ENCODE data around the gene ICAM4. TPM values are rescaled to one million over a fixed set of nuclear protein-coding genes. Genes with fewer than 3 reads are reported as not detected.
A peak's percentile ranks its signal among the peaks of the same experiment; 100 is the strongest.

ICAM4 gene
- total and polyA plus RNA-seq, 5 donors from 2014 or later = 0.20 to 0.67 (median 0.44) TPM

- Mint-ChIP-seq H3K27ac (no peak overlapping the region), H3K36me3 (peaks cover 27% of the 10 kb centered on the region), H3K4me3 (peak overlapping the region; percentile 66 to 94 (median 84)), H3K9me3 (peaks cover 0 to 1% (median 0%) of the 10 kb centered on the region in 7 donors), H3K27me3 (no peaks in the 10 kb centered on the region), H3K4me1 (peaks cover 2 to 33% (median 15%) of the 10 kb centered on the region in 4 donors)
- peak; percentile 74 to 77 for ATAC-seq (ENCODE audit: low read depth in 2 of 2)
- peak overlapping the region; percentile 76 for H3K27ac ChIP-seq (ENCODE audit: insufficient read depth, low read length, poor library complexity, severe bottlenecking)
- no peaks in the 10 kb centered on the region for H3K27me3 ChIP-seq (ENCODE audit: control insufficient read depth, insufficient read depth, low read length)
- no peak overlapping the region for H3K4me3 ChIP-seq (ENCODE audit: low read depth, low read length)
- peaks cover 32% of the 10 kb centered on the region for H3K36me3 ChIP-seq (ENCODE audit: control insufficient read depth, insufficient read depth, low read length)
- H3K4me1 ChIP-seq (ENCODE audit: control insufficient read depth, insufficient read depth, low read length, poor library complexity, severe bottlenecking) = peaks cover 24% of the 10 kb centered on the region
- no peaks in the 10 kb centered on the region for H3K9me3 ChIP-seq (ENCODE audit: control insufficient read depth in 2 of 2, low read length in 2 of 2)
- peak; percentile 82 to 95 (median 87) for DNase-seq
Observed at GRCh38 chr19:10259162-10259905, 27.4 kb upstream of the ICAM4 start.

- Mint-ChIP-seq H3K27ac (peak overlapping the region; percentile 83 to 93 (median 88)), H3K4me3 (peak overlapping the region; percentile 82 to 94 (median 82)), H3K36me3 (peaks cover 25% of the 10 kb centered on the region), H3K9me3 (peaks cover 0 to 1% (median 0%) of the 10 kb centered on the region in 7 donors), H3K27me3 (no peaks in the 10 kb centered on the region), H3K4me1 (peaks cover 2 to 32% (median 14%) of the 10 kb centered on the region in 4 donors)
- DNase-seq = peak; percentile 18 to 82 (median 22)
- Histone ChIP-seq H3K4me1 (ENCODE audit: control insufficient read depth, insufficient read depth, low read length, poor library complexity, severe bottlenecking) (peaks cover 24% of the 10 kb centered on the region), H3K4me3 (ENCODE audit: low read depth, low read length) (peak overlapping the region; percentile 43), H3K27me3 (ENCODE audit: control insufficient read depth, insufficient read depth, low read length) (no peaks in the 10 kb centered on the region), H3K9me3 (ENCODE audit: control insufficient read depth in 2 of 2, low read length in 2 of 2) (no peaks in the 10 kb centered on the region), H3K36me3 (ENCODE audit: control insufficient read depth, insufficient read depth, low read length) (peaks cover 26% of the 10 kb centered on the region), H3K27ac (ENCODE audit: insufficient read depth, low read length, poor library complexity, severe bottlenecking) (peak overlapping the region; percentile 76)
- peak; percentile 62 to 67 for ATAC-seq (ENCODE audit: low read depth in 2 of 2)
Observed at GRCh38 chr19:10260141-10260584, 26.6 kb upstream of the ICAM4 start.

GRCh38 chr19:10262771-10263170 lies 24.0 kb upstream of the ICAM4 start:
- no peak overlapping the region for H3K4me3 Mint-ChIP-seq
- ATAC-seq (ENCODE audit: low read depth in 2 of 2) = no peak
- Histone ChIP-seq H3K27me3 (ENCODE audit: control insufficient read depth, insufficient read depth, low read length) (no peaks in the 10 kb centered on the region), H3K36me3 (ENCODE audit: control insufficient read depth, insufficient read depth, low read length) (peaks cover 7% of the 10 kb centered on the region), H3K27ac (ENCODE audit: insufficient read depth, low read length, poor library complexity, severe bottlenecking) (no peak overlapping the region), H3K4me3 (ENCODE audit: low read depth, low read length) (no peak overlapping the region), H3K9me3 (ENCODE audit: control insufficient read depth in 2 of 2, low read length in 2 of 2) (no peaks in the 10 kb centered on the region), H3K4me1 (ENCODE audit: control insufficient read depth, insufficient read depth, low read length, poor library complexity, severe bottlenecking) (peaks cover 24% of the 10 kb centered on the region)
- no peaks in the 10 kb centered on the region for H3K9me3 Mint-ChIP-seq
- H3K27me3 Mint-ChIP-seq = no peaks in the 10 kb centered on the region
- H3K27ac Mint-ChIP-seq = no peak overlapping the region
- no peak for DNase-seq
- peaks cover 9% of the 10 kb centered on the region for H3K36me3 Mint-ChIP-seq
- peaks cover 2 to 21% (median 12%) of the 10 kb centered on the region in 4 donors for H3K4me1 Mint-ChIP-seq

- no peak overlapping the region for H3K27ac ChIP-seq (ENCODE audit: insufficient read depth, low read length, poor library complexity, severe bottlenecking)
- no peaks in the 10 kb centered on the region for H3K9me3 ChIP-seq (ENCODE audit: control insufficient read depth in 2 of 2, low read length in 2 of 2)
- peak overlapping the region in 1 of 4 donors; percentile 60 for H3K4me3 Mint-ChIP-seq
- H3K36me3 ChIP-seq (ENCODE audit: control insufficient read depth, insufficient read depth, low read length) = no peaks in the 10 kb centered on the region
- H3K27ac Mint-ChIP-seq = no peak overlapping the region
- H3K9me3 Mint-ChIP-seq = no peaks in the 10 kb centered on the region
- H3K27me3 Mint-ChIP-seq = peaks cover 6% of the 10 kb centered on the region
- peaks cover 0 to 26% (median 11%) of the 10 kb centered on the region in 4 donors for H3K4me1 Mint-ChIP-seq
- peaks cover 23% of the 10 kb centered on the region for H3K4me1 ChIP-seq (ENCODE audit: control insufficient read depth, insufficient read depth, low read length, poor library complexity, severe bottlenecking)
- H3K4me3 ChIP-seq (ENCODE audit: low read depth, low read length) = no peak overlapping the region
- ATAC-seq (ENCODE audit: low read depth in 2 of 2) (no peak), DNase-seq (no peak)
- no peaks in the 10 kb centered on the region for H3K36me3 Mint-ChIP-seq
- no peaks in the 10 kb centered on the region for H3K27me3 ChIP-seq (ENCODE audit: control insufficient read depth, insufficient read depth, low read length)
Observed at GRCh38 chr19:10266706-10267105, 20.0 kb upstream of the ICAM4 start.

- ATAC-seq (ENCODE audit: low read depth in 2 of 2) = no peak
- Histone ChIP-seq H3K4me1 (ENCODE audit: control insufficient read depth, insufficient read depth, low read length, poor library complexity, severe bottlenecking) (peaks cover 29% of the 10 kb centered on the region), H3K27ac (ENCODE audit: insufficient read depth, low read length, poor library complexity, severe bottlenecking) (no peak overlapping the region), H3K9me3 (ENCODE audit: control insufficient read depth in 2 of 2, low read length in 2 of 2) (no peaks in the 10 kb centered on the region), H3K27me3 (ENCODE audit: control insufficient read depth, insufficient read depth, low read length) (no peaks in the 10 kb centered on the region), H3K36me3 (ENCODE audit: control insufficient read depth, insufficient read depth, low read length) (no peaks in the 10 kb centered on the region), H3K4me3 (ENCODE audit: low read depth, low read length) (no peak overlapping the region)
- H3K4me3 Mint-ChIP-seq = peak overlapping the region in 1 of 4 donors; percentile 94
- no peak for DNase-seq
- H3K27ac Mint-ChIP-seq = no peak overlapping the region
- H3K36me3 Mint-ChIP-seq = no peaks in the 10 kb centered on the region
- peaks cover 6% of the 10 kb centered on the region for H3K27me3 Mint-ChIP-seq
- H3K9me3 Mint-ChIP-seq = no peaks in the 10 kb centered on the region
- peaks cover 0 to 33% (median 18%) of the 10 kb centered on the region in 4 donors for H3K4me1 Mint-ChIP-seq
Observed at GRCh38 chr19:10268071-10268470, 18.7 kb upstream of the ICAM4 start.

- no peaks in the 10 kb centered on the region for H3K36me3 ChIP-seq (ENCODE audit: control insufficient read depth, insufficient read depth, low read length)
- peak; percentile 55 to 62 for ATAC-seq (ENCODE audit: low read depth in 2 of 2)
- no peaks in the 10 kb centered on the region for H3K9me3 ChIP-seq (ENCODE audit: control insufficient read depth in 2 of 2, low read length in 2 of 2)
- H3K27me3 ChIP-seq (ENCODE audit: control insufficient read depth, insufficient read depth, low read length) = no peaks in the 10 kb centered on the region
- Mint-ChIP-seq H3K36me3 (peaks cover under 1% of the 10 kb centered on the region), H3K27me3 (peaks cover 6% of the 10 kb centered on the region), H3K9me3 (no peaks in the 10 kb centered on the region), H3K4me1 (peaks cover 6 to 41% (median 21%) of the 10 kb centered on the region in 4 donors), H3K4me3 (peak overlapping the region; percentile 88 to 96 (median 92)), H3K27ac (peak overlapping the region; percentile 60 to 92 (median 90))
- peak; percentile 75 to 86 (median 85) for DNase-seq
- H3K4me1 ChIP-seq (ENCODE audit: control insufficient read depth, insufficient read depth, low read length, poor library complexity, severe bottlenecking) = peaks cover 29% of the 10 kb centered on the region
- peak overlapping the region; percentile 26 for H3K4me3 ChIP-seq (ENCODE audit: low read depth, low read length)
- H3K27ac ChIP-seq (ENCODE audit: insufficient read depth, low read length, poor library complexity, severe bottlenecking) = peak overlapping the region; percentile 92
Observed at GRCh38 chr19:10269333-10270179, 17.2 kb upstream of the ICAM4 start.

- peak; percentile 49 to 77 (median 62) for DNase-seq
- H3K27me3 ChIP-seq (ENCODE audit: control insufficient read depth, insufficient read depth, low read length) = no peaks in the 10 kb centered on the region
- peaks cover 2% of the 10 kb centered on the region for H3K36me3 ChIP-seq (ENCODE audit: control insufficient read depth, insufficient read depth, low read length)
- H3K27ac ChIP-seq (ENCODE audit: insufficient read depth, low read length, poor library complexity, severe bottlenecking) = peak overlapping the region; percentile 92
- Mint-ChIP-seq H3K4me1 (peaks cover 7 to 47% (median 24%) of the 10 kb centered on the region in 4 donors), H3K27ac (peak overlapping the region; percentile 82 to 92 (median 90)), H3K9me3 (no peaks in the 10 kb centered on the region), H3K27me3 (peaks cover 6% of the 10 kb centered on the region), H3K36me3 (peaks cover 4% of the 10 kb centered on the region), H3K4me3 (peak overlapping the region; percentile 88 to 96 (median 92))
- H3K9me3 ChIP-seq (ENCODE audit: control insufficient read depth in 2 of 2, low read length in 2 of 2) = no peaks in the 10 kb centered on the region
- H3K4me1 ChIP-seq (ENCODE audit: control insufficient read depth, insufficient read depth, low read length, poor library complexity, severe bottlenecking) = peaks cover 29% of the 10 kb centered on the region
- H3K4me3 ChIP-seq (ENCODE audit: low read depth, low read length) = peak overlapping the region; percentile 72
- ATAC-seq (ENCODE audit: low read depth in 2 of 2) = peak; percentile 41 to 54
Observed at GRCh38 chr19:10270180-10270615, 16.6 kb upstream of the ICAM4 start.

Measured in CD4-positive, CD25-positive, alpha-beta regulatory T cell (primary cell).